ENCODE measurements around the gene GNA15. TPM values are rescaled to one million over a fixed set of nuclear protein-coding genes. Genes with fewer than 3 reads are reported as not detected.

The GNA15 gene
- not detected in 2 replicates for total RNA-seq
- polyA plus RNA-seq = 0.10 and 0.17 TPM in 2 replicates
- 0.15 and 0.20 TPM in 2 replicates for polyA plus RNA-seq (2011; cell fraction: cytosol; rRNA removed)
- polyA plus RNA-seq (2011; cell fraction: nucleus; rRNA removed) = 0.25 and 0.36 TPM in 2 replicates
- polyA plus RNA-seq (2012) = 0.20 and 0.24 TPM in 2 replicates
- not detected in 2 replicates for polyA minus RNA-seq
- polyA minus RNA-seq (2011; cell fraction: cytosol; rRNA and poly(A)+ RNA removed) = 0.92 TPM
- polyA minus RNA-seq (2011; cell fraction: nucleus; rRNA and poly(A)+ RNA removed) = 0.34 and 0.48 TPM in 2 replicates
- percentile 29 among the genes with signal in this experiment for Bru-seq, nascent RNA
- BruChase-seq, experiment 1, labeled RNA remaining after a 6-hour chase = percentile 23 among the genes with signal in this experiment
- BruChase-seq, experiment 2, labeled RNA remaining after a 2-hour chase = percentile 19 among the genes with signal in this experiment
- long read RNA-seq, partial matches to known transcripts = 0 of 1 reads
- long read RNA-seq, other reads (novel, unspliced or antisense) = 1 of 1 reads

GRCh38 chr19:3135961-3136683, at the start of gene GNA15:
Gene GNA15, plus strand, starts transcription at chr19:3136033. Its CDS starts 418 bp downstream, at chr19:3136451.
- CTCF ChIA-PET = interaction anchor here (1.3 to 3.1 kb wide), 2 partner anchors 7 to 32 kb away, joined by 3 to 27 read pairs; no protein-coding TSS in a partner anchor
- H3K79me2 ChIP-seq (ENCODE audit: control insufficient read depth, insufficient read depth, low read length) = no peaks in the 10 kb centered on the region
- BruUV-seq (replicated peaks) = no TSS peak

More at GRCh38 chr19:3135961-3136683, at the start of gene GNA15:
- H3K4me1 ChIP-seq (ENCODE audit: control insufficient read depth, extremely low read depth, insufficient read depth, low read length) = peaks cover 9% of the 10 kb centered on the region
- no peaks in the 10 kb centered on the region for H3K36me3 ChIP-seq (ENCODE audit: control insufficient read depth in 2 of 2, extremely low read depth in 1 of 2, insufficient read depth in 2 of 2, low read length in 2 of 2)
- H3K9ac ChIP-seq (replicated peaks; ENCODE audit: extremely low read depth, insufficient read depth, low read length) = no peak within 1 kb of the TSS
- DNase-seq (ENCODE audit: low read depth, low spot score) (no peak), FAIRE-seq (no peak)
- no peak within 1 kb of the TSS for H3K27ac ChIP-seq (ENCODE audit: insufficient read depth, low read depth, low read length)
- no peaks in the 10 kb centered on the region for H4K20me1 ChIP-seq (replicated peaks; ENCODE audit: control insufficient read depth, extremely low read depth, insufficient read depth, low read length)
- H3K27me3 ChIP-seq (ENCODE audit: control insufficient read depth in 2 of 2, insufficient read depth in 2 of 2, low read length in 2 of 2) = no peaks in the 10 kb centered on the region
- dilution Hi-C loops (cut with MboI; ENCODE audit: extremely low pct_ligation_motif_present, low sequenced_read_pairs) = no loop called here
- H3K4me2 ChIP-seq (ENCODE audit: insufficient read depth, low read length) = no peak within 1 kb of the TSS
- TF ChIP-seq EZH2 (IDR thresholded peaks at IDR 0.05; ENCODE audit: borderline replicate concordance, low read depth, low read length, severe bottlenecking) = no peak
- TF ChIP-seq POLR2A (IDR thresholded peaks at IDR 0.05; ENCODE audit: low read depth, low read length) = no peak
- no peak for TF ChIP-seq GATA2 (IDR thresholded peaks at IDR 0.05; ENCODE audit: insufficient read depth, insufficient read length, low read depth, low read length)
- TF ChIP-seq, protein P1, sequence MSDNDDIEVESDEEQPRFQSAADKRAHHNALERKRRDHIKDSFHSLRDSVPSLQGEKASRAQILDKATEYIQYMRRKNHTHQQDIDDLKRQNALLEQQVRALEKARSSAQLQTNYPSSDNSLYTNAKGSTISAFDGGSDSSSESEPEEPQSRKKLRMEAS (IDR thresholded peaks at IDR 0.05; ENCODE audit: insufficient read depth, insufficient read length) = no peak
- no peak for TF ChIP-seq POLR2AphosphoS5 (IDR thresholded peaks at IDR 0.05; ENCODE audit: insufficient read depth, low read depth, low read length)
- TF ChIP-seq MYC (IDR thresholded peaks at IDR 0.05; ENCODE audit: low read depth, low read length) = no peak
- TF ChIP-seq FOS (IDR thresholded peaks at IDR 0.05; ENCODE audit: borderline replicate concordance, insufficient read depth, low read length) = no peak
- no peak for TF ChIP-seq JUN (IDR thresholded peaks at IDR 0.05; ENCODE audit: borderline replicate concordance, insufficient read depth, insufficient read length, low read depth)
- TF ChIP-seq CTCF (IDR thresholded peaks at IDR 0.05; ENCODE audit: extremely low read depth in 1 of 2, insufficient read depth in 1 of 2, low read depth in 1 of 2, low read length in 2 of 2) = no peak
- peak within 1 kb of the TSS; percentile 27 for H2AFZ ChIP-seq (ENCODE audit: low read depth, low read length)
- intact Hi-C loops (cut with micrococcal nuclease) = no loop called here
- POLR2A ChIA-PET = no interaction called here
- H3K9me3 ChIP-seq (replicated peaks; ENCODE audit: control insufficient read depth, insufficient read depth, low read length) = no peaks in the 10 kb centered on the region
- H3K9me1 ChIP-seq (replicated peaks; ENCODE audit: control insufficient read depth, extremely low read depth, insufficient read depth, low read length) = no peaks in the 10 kb centered on the region
- no peak within 1 kb of the TSS for H3K4me3 ChIP-seq (replicated peaks in 1 of 3; ENCODE audit: insufficient read depth in 1 of 3, low read depth in 1 of 3, low read length in 3 of 3)

Data from endothelial cell of umbilical vein (primary cell).